Measurements from ENCODE around the gene BEST4.

DNA sequence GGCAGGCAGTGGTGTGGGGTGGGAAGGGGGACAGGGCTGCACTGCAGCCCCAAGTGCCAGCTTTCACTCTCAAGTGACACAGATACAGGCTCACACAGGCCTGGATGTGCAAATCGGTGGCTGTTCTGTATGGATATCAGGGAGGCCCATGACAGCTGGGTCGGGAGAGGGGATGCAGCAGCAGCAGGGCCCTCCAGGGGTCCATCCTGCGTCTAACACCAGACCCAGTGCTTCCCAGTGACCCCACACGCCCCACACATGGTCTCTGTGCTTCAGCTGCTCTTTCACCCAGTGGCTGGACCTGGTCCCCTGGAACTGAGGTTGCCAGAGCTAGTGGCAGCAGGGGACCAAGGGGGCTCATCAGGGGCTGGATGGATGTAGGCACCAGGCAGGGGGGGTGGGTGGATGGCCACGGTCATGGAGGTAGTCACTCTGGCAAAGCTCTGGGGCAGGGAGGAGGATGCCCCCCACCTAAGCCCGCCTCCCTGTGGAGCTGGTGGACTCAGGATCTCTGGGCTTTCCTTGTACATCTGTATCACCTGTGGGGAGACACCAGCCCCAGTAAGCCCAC, 34.2 kb upstream of the BEST4 start:
- TF ChIP-seq, protein P1, sequence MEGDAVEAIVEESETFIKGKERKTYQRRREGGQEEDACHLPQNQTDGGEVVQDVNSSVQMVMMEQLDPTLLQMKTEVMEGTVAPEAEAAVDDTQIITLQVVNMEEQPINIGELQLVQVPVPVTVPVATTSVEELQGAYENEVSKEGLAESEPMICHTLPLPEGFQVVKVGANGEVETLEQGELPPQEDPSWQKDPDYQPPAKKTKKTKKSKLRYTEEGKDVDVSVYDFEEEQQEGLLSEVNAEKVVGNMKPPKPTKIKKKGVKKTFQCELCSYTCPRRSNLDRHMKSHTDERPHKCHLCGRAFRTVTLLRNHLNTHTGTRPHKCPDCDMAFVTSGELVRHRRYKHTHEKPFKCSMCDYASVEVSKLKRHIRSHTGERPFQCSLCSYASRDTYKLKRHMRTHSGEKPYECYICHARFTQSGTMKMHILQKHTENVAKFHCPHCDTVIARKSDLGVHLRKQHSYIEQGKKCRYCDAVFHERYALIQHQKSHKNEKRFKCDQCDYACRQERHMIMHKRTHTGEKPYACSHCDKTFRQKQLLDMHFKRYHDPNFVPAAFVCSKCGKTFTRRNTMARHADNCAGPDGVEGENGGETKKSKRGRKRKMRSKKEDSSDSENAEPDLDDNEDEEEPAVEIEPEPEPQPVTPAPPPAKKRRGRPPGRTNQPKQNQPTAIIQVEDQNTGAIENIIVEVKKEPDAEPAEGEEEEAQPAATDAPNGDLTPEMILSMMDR (IDR thresholded peaks at IDR 0.05; ENCODE audit: low read depth, low read length), result no peak
- TF ChIP-seq POLR2A (IDR thresholded peaks at IDR 0.05; ENCODE audit: extremely low read depth, insufficient read length), result no peak
